ENCODE results near the gene PHF21A.

Gene PHF21A

DNA sequence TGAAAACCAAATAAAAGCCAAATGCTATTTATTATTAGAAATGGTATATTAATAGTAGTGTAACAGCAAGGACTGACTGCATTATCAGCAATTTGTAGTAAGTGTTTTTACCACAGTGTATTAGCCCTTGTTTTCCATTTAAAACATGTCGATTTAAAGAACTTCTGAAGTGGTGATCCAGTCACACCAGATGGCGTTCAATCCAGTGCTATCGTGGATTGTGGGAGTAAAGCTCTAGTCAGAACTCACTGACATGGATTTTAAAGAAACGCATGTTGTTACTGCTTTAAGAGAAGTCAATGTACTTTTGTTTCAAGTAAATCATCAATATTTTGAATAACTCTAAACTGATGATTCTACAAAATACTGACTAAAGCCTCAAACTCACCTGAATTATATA is 147.7 kb downstream of the PHF21A start:
- no peak for DNase-seq

DNA sequence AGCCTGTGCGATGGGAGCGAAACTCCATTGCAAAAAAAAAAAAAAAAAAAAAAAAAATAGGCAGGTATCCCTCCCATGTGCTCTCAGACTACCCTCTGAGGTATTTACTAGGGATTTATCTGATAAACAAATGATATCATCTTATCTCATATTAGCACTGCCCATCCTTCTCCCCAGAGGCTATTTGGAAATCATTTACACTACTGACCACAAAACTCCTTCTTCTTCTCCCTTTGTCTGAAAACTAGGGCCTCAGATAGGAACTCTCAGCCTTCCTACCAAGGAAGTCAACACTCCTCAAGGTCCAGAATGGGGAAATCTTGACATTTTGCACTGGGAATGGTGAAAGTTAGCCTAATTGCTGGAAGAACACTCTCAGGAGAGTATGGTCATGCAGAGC is 152.4 kb downstream of the PHF21A start:
- DNase-seq: no peak

DNA sequence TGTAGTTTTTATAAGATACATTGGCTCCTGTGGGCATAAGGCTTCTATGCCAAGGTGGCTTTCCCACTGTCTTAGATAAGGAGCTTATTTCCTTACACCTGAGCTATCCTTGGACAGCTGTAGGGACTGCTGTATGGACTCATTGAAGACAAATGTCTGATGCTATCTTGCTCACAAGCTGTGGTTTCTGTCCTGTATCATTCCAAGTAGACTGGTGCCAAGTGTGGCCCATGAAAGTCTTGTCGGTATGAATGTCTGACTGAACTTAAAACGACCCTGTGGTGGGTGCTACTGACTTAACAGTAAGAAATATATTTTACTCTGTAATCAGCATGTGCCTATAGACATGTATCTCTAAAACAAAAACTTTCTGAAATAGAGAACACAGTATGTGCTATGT is 153.7 kb downstream of the PHF21A start:
- DNase-seq: no peak

DNA sequence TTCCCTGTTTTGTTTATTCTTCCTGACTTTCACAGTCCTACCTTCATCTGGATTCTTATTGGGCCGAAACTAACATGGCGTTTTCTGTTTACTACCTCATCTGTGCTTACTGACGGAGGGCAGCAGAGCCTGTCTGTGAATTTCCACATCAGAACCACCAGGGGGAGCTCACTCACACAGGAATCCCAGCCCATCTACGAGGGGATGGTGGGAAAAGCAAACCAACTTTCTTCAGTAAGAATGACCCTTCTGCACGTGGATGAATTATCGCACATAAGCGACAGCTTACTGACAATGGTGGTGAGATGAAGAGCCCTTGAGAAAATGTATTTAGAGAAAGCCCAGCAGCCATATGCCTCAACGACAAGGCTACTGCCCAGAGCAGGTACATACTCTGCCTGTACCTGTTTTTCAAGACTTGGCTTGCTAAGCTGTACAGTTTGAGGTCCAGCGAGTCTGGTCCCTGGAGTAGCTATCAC is 156.3 kb downstream of the PHF21A start:
- DNase-seq: peak; percentile 46

DNA sequence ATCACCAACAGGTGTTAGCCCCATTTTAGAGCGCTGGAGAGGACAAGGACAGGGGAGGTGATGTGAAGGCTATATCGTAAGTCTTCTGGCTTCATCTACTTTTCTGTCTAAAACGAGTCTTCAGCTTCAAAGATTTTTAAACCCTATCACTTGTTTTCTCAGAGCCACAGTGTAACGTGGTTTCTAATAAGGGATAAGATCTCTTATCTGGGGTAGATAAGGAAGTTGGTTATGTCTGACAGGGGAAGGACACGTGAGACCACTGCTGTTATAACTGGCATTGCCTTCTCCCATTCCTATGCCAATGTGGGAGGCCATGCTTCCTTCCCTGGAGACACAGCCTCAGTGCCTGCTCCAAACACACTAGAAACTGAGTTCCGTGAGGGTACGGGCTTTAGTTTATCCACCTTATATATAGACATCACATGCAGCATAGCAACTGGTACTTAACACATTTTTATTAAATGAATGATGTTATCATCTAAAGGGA is 159.5 kb downstream of the PHF21A start:
- no peak for DNase-seq

DNA sequence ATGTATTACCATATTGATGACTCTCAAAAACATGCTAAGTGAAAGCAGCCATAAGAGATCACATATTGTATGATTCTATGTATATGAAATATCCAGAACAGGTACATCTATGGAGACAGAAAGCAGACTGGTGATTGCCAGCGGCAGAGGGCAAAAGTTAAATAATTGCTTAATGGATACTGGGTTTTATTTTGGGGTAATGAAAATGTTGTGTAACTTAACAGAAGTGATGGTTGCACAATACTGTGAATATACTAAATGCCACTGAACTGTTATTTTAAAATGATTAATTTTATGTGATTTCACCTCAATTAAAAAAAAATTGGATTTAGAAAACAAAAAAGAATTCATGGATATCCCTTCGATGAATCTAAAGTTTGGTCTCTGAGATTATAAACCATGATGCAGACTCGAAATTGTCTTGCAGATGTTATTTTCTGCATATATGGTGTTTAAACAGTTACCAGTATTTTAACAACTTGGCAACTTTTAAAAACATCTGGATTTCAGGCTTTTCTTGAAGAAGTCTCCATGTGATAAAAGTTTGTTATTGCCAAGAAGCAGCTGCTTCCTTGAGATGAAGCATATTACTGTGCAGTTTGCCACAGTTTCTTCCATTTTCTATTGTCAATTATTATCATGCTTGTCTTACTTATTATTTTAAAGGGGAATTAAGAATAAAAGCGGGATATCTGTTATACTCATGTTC is 160.7 kb downstream of the PHF21A start:
- no peak for DNase-seq

- DNase-seq: no peak
Observed at GRCh38 chr11:45959851-45960250, 161.4 kb downstream of the PHF21A start.

- no peak for DNase-seq
Observed at GRCh38 chr11:45949992-45950407, 171.3 kb downstream of the PHF21A start.

DNA sequence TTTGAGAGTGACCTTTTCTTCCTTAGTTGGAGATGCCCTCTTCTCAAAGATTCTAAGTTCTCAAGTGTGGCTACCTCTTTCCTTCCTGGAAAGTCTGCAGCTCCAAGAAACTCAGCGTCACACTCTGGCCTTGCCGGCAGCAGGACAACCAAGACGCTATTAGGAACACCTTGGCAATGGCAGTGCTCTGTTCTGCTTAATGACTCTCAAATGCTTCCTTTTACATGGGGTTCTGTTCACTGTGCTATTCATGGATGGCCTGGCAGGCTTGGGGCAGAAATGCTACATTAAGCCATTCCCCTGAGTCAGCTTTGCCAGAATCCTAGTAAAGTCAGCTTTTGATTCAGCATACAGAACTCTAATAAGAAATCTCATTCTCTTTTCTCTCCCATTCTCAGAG is 172.9 kb downstream of the PHF21A start:
- DNase-seq: no peak

DNA sequence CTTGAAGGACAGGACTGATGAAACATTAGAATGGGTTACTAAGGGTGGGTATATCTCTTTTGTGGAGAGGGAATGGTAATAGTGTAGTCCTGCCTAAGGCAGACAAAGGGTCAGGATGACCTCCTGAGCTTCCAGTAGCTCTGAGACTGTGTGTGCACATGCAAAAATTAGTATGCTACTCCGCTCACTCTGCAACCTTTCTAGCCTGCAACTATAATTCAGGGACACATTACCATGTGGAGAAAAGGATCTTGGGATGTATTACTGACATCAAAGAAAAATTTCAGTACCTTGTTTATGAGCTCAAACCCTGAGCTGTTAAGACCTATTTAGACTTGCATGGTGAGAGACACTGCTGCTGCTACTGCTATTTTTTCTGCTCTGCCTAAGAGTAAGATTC is 173.4 kb downstream of the PHF21A start:
- DNase-seq: no peak

GRCh38 chr11:45945397-45945999 is 175.8 kb downstream of the PHF21A start:
- no peak for DNase-seq

DNA sequence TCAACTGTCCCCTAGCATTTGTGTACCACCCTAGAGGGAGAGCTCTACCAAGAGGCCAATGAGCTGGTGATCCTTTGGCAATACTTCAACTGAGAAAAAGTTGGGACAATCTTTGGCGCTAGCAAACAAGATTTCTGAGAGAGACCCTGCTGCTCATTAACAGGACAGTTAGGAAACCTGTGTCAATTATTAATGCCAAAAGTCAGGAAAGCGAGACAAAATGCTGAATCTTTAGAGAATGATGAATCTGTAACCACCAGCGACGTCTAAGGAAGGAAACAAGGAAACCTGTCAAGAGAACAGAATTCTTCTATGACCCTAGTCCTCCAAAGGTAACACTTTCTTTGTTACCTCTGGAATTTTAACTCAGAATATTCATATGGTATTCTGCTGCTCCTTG is 178.9 kb downstream of the PHF21A start:
- no peak for DNase-seq

GRCh38 chr11:45941285-45941684 is 180.0 kb downstream of the PHF21A start:
- DNase-seq: no peak

DNA sequence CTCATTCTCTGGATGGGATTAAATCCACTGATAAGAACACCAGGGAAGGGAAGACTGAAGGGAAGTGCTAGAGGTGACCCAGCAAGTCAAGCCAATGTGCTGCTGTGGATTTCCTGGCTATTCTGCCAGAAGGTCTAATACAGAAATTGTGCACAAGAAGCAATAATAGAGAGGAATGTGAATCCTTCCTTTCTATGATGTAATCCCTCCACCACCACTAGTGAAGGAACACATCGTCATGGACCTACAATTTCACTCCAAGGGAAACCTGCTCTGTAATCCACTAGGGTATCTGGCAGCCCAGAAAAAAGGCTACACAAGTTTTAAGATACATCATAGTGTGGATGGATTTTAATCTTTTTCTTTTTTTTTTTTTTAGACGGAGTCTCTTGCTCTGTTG is 181.4 kb downstream of the PHF21A start:
- DNase-seq: no peak

- no peak for DNase-seq
Observed at GRCh38 chr11:45937916-45938315, 183.3 kb downstream of the PHF21A start.

GRCh38 chr11:45936511-45937054 is 184.7 kb downstream of the PHF21A start:
- DNase-seq: no peak

DNA sequence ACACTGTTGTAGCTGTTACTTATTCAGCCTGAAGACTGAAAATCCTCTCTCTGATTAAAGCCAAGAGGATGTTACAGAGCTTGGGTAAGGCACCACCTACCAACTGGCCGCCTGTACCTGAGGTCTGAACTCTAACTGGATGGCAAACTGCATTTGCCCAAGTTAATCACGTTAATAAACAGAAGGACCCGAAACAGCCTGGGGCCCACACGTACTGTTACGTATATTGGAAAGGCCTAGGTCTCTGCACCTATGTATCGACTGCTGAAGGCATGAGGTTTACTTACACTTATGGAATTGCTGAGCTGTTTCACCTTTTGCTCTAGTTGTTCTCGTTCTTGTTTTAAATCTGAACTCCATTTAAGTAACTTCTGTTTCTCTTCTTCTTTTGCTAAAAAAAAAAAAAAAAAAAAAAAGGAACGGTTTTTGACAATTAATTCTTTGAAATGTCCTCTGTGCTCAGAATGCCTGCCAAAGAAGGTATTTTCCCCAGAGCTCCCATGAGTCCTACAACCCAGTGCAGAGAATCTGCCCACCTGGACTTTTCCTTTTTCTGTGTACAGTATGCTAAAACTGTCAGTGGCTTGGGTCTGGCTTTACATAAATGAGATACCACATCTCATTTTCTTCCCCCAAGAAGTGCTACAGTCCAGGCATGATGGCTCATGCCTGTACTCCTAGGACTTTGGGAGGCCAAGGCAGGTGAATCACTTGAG is 185.7 kb downstream of the PHF21A start:
- DNase-seq: no peak

GRCh38 chr11:45934580-45935318 is 186.5 kb downstream of the PHF21A start:
- DNase-seq: no peak

DNA sequence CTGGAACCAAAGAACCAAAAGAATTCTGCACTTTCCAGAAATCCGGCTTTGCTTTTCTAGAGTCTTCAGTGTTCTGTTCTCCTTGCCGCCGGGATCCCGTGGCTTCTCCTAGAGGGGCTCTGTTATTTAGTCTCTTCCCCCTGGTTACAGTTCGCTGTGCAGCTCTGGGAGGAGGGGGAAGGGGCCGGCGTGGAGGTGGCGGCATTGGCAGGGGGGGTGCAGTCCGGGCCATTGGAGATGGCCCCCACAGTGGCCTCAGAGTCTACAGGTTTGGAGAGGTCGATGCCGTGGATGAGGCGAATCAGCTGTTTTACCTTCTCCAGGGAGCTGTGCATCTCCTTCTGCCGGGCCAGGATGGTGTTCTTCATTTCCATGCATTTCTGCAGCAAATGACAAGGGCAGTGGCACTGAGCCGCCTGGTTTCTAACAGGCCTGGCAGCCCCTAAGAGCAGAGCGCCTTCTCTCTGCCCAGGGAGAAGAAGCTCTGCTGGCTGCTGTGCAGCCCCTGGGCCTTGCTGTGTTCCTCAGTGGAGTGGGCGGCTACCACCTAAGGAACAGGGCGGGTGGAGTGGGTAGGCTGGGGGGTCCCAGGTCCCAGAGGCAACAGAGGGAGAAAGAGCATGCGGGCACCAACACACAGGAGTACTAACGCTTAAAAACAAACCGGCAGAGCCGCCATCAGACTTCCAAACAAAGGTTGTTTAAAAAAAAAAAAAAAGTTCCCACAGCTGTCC is 187.2 kb downstream of the PHF21A start:
- DNase-seq: no peak

- no peak for DNase-seq
Observed at GRCh38 chr11:45933131-45933831, 188.0 kb downstream of the PHF21A start.

DNA sequence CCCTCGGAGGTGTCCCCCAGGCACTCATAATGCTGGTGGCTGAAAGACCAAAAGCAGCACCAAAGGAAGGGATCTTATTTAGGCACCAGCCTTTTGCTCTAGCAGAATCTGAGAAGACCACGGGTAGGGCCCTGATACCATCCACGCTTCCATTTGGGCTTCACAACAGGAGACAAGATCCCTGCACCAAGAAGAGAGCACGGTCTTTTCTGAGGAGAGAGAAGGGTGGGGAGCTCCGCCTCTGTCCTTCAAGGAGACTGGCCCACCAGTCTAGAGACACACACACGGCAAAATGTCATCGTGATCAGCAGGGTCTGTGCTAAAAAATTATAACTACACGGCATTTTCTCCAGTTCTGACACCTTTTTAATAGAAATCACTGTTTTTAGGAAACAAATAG is 189.0 kb downstream of the PHF21A start:
- DNase-seq: no peak

DNA sequence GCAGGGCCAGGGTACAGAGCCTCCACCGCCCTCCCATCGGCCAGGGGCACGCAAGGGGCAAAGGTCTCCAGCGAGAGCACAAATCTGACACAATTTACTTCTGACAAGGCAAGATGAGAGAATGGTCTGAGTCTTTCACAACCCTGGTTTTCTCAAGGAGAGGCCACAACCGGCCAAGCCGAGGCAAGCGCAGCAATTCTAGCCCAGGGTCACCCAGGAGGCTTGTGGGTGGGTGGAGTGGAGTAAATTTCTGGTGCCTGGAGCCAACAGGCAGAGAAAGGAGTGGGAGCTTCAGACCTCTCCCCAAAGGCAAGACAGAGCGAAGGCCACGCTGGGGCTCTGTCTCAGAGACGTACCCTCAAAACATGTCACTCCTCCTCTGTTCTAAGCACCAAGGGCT is 189.5 kb downstream of the PHF21A start:
- no peak for DNase-seq

Measured in NCI-H1694 (cell line).